ENCODE measurements around the gene TOMM7.

- no peak for TF ChIP-seq POLR2AphosphoS2 (IDR thresholded peaks at IDR 0.05; ENCODE audit: low read length)
- TF ChIP-seq NFE2L1 (tag; IDR thresholded peaks at IDR 0.05; ENCODE audit: borderline replicate concordance, low read depth) = no peak
Measured at GRCh38 chr7:22799633-22800032, 23.0 kb downstream of the TOMM7 start.

Data from K562 (cell line).